HepG2 (cell line): ENCODE measurements around the gene OGFOD3. TPM values are rescaled to one million over a fixed set of nuclear protein-coding genes. Genes with fewer than 3 reads are reported as not detected.

Source experiments
- AGO2 ChIP-seq: fragments of 200-400 bp; formaldehyde crosslinking; optimal IDR thresholded peaks from 2 replicates; pipeline ENCODE3; 2017; ENCODE audit warnings: mild to moderate bottlenecking, low read depth, low read length, moderate library complexity
- CBX5 ChIP-seq: sonication (generic); formaldehyde crosslinking; IDR thresholded peaks from 2 replicates; pipeline ENCODE4 v1.4.0; 2020; ENCODE audit warnings: missing genetic modification reagents, borderline replicate concordance
- MYC ChIP-seq: sonication (generic); formaldehyde crosslinking; IDR thresholded peaks from 2 replicates; pipeline ENCODE4 v1.9.0; 2021; ENCODE audit warnings: missing genetic modification reagents, borderline replicate concordance
- SSRP1 ChIP-seq: IDR thresholded peaks from 2 replicates; pipeline ENCODE4 v1.6.1; 2016; ENCODE audit warnings: control low read depth
- THYN1 ChIP-seq: sonication (generic); formaldehyde crosslinking; IDR thresholded peaks from 2 replicates; pipeline ENCODE4 v1.8.1; 2023; ENCODE audit warnings: low read depth, mild to moderate bottlenecking, moderate library complexity, missing genetic modification reagents, borderline replicate concordance
- ZBTB38 ChIP-seq: sonication (generic); formaldehyde crosslinking; IDR thresholded peaks from 2 replicates; pipeline ENCODE4 v1.5.1; 2020; ENCODE audit warnings: mild to moderate bottlenecking, missing genetic modification reagents
- ZFX ChIP-seq: sonication (generic); formaldehyde crosslinking; IDR thresholded peaks from 2 replicates; pipeline ENCODE4 v1.4.0; 2020; ENCODE audit warnings: mild to moderate bottlenecking, low read depth, missing genetic modification reagents, moderate library complexity
- ZMYM4 ChIP-seq: sonication (generic); formaldehyde crosslinking; IDR thresholded peaks from 2 replicates; pipeline ENCODE4 v1.8.1; 2023; ENCODE audit warnings: mild to moderate bottlenecking, missing genetic modification reagents
- ZNF160 ChIP-seq: sonication (generic); formaldehyde crosslinking; IDR thresholded peaks from 2 replicates; pipeline ENCODE4 v1.8.0; 2022; ENCODE audit warnings: mild to moderate bottlenecking, inconsistent platforms, missing genetic modification reagents
- ZNF20 ChIP-seq: sonication (generic); formaldehyde crosslinking; IDR thresholded peaks from 2 replicates; pipeline ENCODE4 v1.4.0; 2020; ENCODE audit warnings: mild to moderate bottlenecking, moderate library complexity, missing genetic modification reagents
- ZNF24 ChIP-seq: fragments of 450-650 bp; IDR thresholded peaks from 2 replicates; pipeline ENCODE4 v1.6.1; 2017; ENCODE audit warnings: antibody characterized with exemption, mild to moderate bottlenecking
- ZNF572 ChIP-seq: sonication (generic); formaldehyde crosslinking; IDR thresholded peaks from 2 replicates; pipeline ENCODE4 v1.5.1; 2020; ENCODE audit warnings: mild to moderate bottlenecking, missing genetic modification reagents
- ZNF589 ChIP-seq: sonication (generic); formaldehyde crosslinking; conservative IDR thresholded peaks from 2 replicates; pipeline ENCODE4 v1.8.0; 2022; ENCODE audit warnings: mild to moderate bottlenecking, moderate library complexity, missing genetic modification reagents
- ZNF724P ChIP-seq: sonication (generic); formaldehyde crosslinking; IDR thresholded peaks from 2 replicates; pipeline ENCODE4 v1.8.0; 2022; ENCODE audit warnings: missing genetic modification reagents, borderline replicate concordance
- ZSCAN9 ChIP-seq: IDR thresholded peaks from 2 replicates; pipeline ENCODE4 v1.6.1; 2016; ENCODE audit warnings: borderline replicate concordance
- polyA plus RNA-seq, 8 experiments: library from polyadenylated mRNA; depleted of rRNA in 3 of 8; stranded (reverse) in 7 of 8; unstranded in 1 of 8; fragments of >200 nt; fragmentation: Illumina TruSeq in 4 of 8; extraction: Trizol in 4 of 8; gene quantifications; 2 replicates each; pipeline versions ENCODE4 v1.2.1 to v1.2.3, GENCODE V29; 2011 to 2016; ENCODE audit warnings: low read depth in 4 of 8, missing spikeins in 1 of 8, mixed read lengths in 1 of 8; ENCODE audit not compliant: insufficient read depth in 1 of 8
- total RNA-seq, 5 experiments: library from RNA; depleted of rRNA; stranded (reverse); fragments of >200 nt; fragmentation: Illumina TruSeq; extraction: Trizol; gene quantifications; 2 replicates each; pipeline ENCODE4 v1.2.3, GENCODE V29; 2016; ENCODE audit warnings: low read depth in 1 of 5
- TF ChIP-seq, protein P1 (sequence below): IDR thresholded peaks from 2 replicates; pipeline ENCODE4 v1.6.1; 2012; ENCODE audit warnings: inconsistent platforms
- TF ChIP-seq, protein P2 (sequence below): sonication (generic); formaldehyde crosslinking; IDR thresholded peaks from 2 replicates; pipeline ENCODE4 v1.4.0; 2020; ENCODE audit warnings: missing genetic modification reagents, borderline replicate concordance
- TF ChIP-seq, protein P3 (sequence below): sonication (generic); formaldehyde crosslinking; IDR thresholded peaks from 2 replicates; pipeline ENCODE4 v1.9.0; 2021; ENCODE audit warnings: missing genetic modification reagents, mild to moderate bottlenecking, borderline replicate concordance
- TF ChIP-seq, protein P4 (sequence below): sonication (generic); formaldehyde crosslinking; IDR thresholded peaks from 2 replicates; pipeline ENCODE4 v1.4.0; 2020; ENCODE audit warnings: mild to moderate bottlenecking, missing genetic modification reagents

The OGFOD3 gene
- total and polyA plus RNA-seq, 2 of the 13 experiments (the other 11 are each of a cell fraction or from before 2014, with no cell fraction given): 40.0 to 42.1 TPM

DNA sequence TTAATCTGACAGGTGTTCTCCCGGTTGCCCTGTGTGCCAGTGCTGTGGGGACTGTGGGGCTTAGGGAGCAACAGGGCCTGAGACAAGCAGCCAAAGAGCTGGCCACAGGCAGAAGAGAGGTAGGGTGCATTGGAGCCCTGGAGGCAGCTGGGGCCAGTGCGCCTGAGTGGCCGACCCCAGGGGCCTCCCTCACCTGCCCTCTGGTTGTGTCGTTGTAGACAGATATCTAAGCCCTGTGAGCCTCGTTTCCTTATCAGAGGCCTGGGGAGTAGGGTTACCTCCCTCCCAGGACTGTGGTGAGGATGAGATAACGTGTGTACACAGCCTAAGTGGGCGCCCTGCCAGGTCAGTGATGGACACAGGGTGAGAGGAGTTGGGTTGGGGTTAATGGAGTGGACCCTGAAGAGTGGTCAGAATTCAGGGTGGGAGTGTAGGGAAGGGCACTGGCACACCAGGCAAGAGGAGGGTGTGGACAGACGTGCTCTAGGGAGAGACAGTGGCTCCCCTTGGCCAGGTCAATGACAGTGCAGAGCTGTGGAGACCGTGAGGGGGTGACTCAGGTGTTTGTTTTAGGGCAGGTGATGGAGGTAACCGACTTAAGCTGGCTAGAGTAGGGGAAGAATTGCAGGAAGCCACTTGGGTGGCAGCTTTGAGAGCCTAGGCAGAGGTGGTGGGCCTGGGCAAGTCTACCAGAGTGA lies 43.6 kb upstream of the OGFOD3 start (continued):
- TF ChIP-seq, protein P1, sequence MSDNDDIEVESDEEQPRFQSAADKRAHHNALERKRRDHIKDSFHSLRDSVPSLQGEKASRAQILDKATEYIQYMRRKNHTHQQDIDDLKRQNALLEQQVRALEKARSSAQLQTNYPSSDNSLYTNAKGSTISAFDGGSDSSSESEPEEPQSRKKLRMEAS: peak; percentile 46; the same call in 1 of the 2 replicates
- TF ChIP-seq ZNF724P (CRISPR knock-in tag) (no peak), ZNF24 (no peak), THYN1 (CRISPR knock-in tag) (no peak), AGO2 (peak; percentile 30), ZNF160 (CRISPR knock-in tag) (no peak), ZMYM4 (CRISPR knock-in tag) (no peak; the same call in 1 of the 2 replicates), CBX5 (CRISPR knock-in tag) (peak; percentile 45; the same call in 1 of the 2 replicates), ZNF572 (no peak), MYC (CRISPR knock-in tag) (no peak; the same call in 1 of the 2 replicates), ZSCAN9 (CRISPR knock-in tag) (no peak), ZBTB38 (CRISPR knock-in tag) (peak; percentile 58; the same call in 1 of the 2 replicates), ZFX (CRISPR knock-in tag) (peak; percentile 69; the same call in 1 of the 2 replicates), ZNF20 (CRISPR knock-in tag) (no peak), SSRP1 (no peak), ZNF589 (CRISPR knock-in tag) (no peak)
- TF ChIP-seq, protein P2, sequence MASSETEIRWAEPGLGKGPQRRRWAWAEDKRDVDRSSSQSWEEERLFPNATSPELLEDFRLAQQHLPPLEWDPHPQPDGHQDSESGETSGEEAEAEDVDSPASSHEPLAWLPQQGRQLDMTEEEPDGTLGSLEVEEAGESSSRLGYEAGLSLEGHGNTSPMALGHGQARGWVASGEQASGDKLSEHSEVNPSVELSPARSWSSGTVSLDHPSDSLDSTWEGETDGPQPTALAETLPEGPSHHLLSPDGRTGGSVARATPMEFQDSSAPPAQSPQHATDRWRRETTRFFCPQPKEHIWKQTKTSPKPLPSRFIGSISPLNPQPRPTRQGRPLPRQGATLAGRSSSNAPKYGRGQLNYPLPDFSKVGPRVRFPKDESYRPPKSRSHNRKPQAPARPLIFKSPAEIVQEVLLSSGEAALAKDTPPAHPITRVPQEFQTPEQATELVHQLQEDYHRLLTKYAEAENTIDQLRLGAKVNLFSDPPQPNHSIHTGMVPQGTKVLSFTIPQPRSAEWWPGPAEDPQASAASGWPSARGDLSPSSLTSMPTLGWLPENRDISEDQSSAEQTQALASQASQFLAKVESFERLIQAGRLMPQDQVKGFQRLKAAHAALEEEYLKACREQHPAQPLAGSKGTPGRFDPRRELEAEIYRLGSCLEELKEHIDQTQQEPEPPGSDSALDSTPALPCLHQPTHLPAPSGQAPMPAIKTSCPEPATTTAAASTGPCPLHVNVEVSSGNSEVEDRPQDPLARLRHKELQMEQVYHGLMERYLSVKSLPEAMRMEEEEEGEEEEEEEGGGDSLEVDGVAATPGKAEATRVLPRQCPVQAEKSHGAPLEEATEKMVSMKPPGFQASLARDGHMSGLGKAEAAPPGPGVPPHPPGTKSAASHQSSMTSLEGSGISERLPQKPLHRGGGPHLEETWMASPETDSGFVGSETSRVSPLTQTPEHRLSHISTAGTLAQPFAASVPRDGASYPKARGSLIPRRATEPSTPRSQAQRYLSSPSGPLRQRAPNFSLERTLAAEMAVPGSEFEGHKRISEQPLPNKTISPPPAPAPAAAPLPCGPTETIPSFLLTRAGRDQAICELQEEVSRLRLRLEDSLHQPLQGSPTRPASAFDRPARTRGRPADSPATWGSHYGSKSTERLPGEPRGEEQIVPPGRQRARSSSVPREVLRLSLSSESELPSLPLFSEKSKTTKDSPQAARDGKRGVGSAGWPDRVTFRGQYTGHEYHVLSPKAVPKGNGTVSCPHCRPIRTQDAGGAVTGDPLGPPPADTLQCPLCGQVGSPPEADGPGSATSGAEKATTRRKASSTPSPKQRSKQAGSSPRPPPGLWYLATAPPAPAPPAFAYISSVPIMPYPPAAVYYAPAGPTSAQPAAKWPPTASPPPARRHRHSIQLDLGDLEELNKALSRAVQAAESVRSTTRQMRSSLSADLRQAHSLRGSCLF (CRISPR knock-in tag): no peak
- TF ChIP-seq, protein P3, sequence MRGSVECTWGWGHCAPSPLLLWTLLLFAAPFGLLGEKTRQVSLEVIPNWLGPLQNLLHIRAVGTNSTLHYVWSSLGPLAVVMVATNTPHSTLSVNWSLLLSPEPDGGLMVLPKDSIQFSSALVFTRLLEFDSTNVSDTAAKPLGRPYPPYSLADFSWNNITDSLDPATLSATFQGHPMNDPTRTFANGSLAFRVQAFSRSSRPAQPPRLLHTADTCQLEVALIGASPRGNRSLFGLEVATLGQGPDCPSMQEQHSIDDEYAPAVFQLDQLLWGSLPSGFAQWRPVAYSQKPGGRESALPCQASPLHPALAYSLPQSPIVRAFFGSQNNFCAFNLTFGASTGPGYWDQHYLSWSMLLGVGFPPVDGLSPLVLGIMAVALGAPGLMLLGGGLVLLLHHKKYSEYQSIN: no peak
- TF ChIP-seq, protein P4, sequence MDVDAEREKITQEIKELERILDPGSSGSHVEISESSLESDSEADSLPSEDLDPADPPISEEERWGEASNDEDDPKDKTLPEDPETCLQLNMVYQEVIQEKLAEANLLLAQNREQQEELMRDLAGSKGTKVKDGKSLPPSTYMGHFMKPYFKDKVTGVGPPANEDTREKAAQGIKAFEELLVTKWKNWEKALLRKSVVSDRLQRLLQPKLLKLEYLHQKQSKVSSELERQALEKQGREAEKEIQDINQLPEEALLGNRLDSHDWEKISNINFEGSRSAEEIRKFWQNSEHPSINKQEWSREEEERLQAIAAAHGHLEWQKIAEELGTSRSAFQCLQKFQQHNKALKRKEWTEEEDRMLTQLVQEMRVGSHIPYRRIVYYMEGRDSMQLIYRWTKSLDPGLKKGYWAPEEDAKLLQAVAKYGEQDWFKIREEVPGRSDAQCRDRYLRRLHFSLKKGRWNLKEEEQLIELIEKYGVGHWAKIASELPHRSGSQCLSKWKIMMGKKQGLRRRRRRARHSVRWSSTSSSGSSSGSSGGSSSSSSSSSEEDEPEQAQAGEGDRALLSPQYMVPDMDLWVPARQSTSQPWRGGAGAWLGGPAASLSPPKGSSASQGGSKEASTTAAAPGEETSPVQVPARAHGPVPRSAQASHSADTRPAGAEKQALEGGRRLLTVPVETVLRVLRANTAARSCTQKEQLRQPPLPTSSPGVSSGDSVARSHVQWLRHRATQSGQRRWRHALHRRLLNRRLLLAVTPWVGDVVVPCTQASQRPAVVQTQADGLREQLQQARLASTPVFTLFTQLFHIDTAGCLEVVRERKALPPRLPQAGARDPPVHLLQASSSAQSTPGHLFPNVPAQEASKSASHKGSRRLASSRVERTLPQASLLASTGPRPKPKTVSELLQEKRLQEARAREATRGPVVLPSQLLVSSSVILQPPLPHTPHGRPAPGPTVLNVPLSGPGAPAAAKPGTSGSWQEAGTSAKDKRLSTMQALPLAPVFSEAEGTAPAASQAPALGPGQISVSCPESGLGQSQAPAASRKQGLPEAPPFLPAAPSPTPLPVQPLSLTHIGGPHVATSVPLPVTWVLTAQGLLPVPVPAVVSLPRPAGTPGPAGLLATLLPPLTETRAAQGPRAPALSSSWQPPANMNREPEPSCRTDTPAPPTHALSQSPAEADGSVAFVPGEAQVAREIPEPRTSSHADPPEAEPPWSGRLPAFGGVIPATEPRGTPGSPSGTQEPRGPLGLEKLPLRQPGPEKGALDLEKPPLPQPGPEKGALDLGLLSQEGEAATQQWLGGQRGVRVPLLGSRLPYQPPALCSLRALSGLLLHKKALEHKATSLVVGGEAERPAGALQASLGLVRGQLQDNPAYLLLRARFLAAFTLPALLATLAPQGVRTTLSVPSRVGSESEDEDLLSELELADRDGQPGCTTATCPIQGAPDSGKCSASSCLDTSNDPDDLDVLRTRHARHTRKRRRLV: no peak
